GM19438 (cell line): ENCODE data around the gene ORM2.
A peak's percentile ranks its signal among the peaks of the same experiment; 100 is the strongest.

Experiments
- ATAC-seq: cut with Tn5 transposase; IDR thresholded peaks from one replicate; pipeline ENCODE4 v1.9.1; 2021; ENCODE audit warnings: low read depth; ENCODE audit not compliant: unreplicated experiment

The ORM2 gene

GRCh38 chr9:114367772-114368569, 38.3 kb downstream of the ORM2 start:
- ATAC-seq, result no peak

GRCh38 chr9:114369216-114370130, 39.8 kb downstream of the ORM2 start:
- ATAC-seq, result no peak

GRCh38 chr9:114370251-114370967, 40.7 kb downstream of the ORM2 start:
- ATAC-seq, result no peak

GRCh38 chr9:114370968-114371320, 41.3 kb downstream of the ORM2 start:
- ATAC-seq, result no peak

GRCh38 chr9:114371343-114371944, 41.8 kb downstream of the ORM2 start:
- ATAC-seq, result no peak

- ATAC-seq, result peak; percentile 31
These were observed 42.6 kb downstream of the ORM2 start for GRCh38 chr9:114371973-114372917.

- ATAC-seq, result peak; percentile 93
These were observed 43.3 kb downstream of the ORM2 start for GRCh38 chr9:114372921-114373448.

- ATAC-seq, result no peak
These were observed 44.5 kb downstream of the ORM2 start for GRCh38 chr9:114373960-114374730.

- ATAC-seq, result no peak
These were observed 45.3 kb downstream of the ORM2 start for GRCh38 chr9:114374936-114375335.

GRCh38 chr9:114375386-114376175, 45.9 kb downstream of the ORM2 start:
- ATAC-seq, result no peak

GRCh38 chr9:114376586-114377445, 47.1 kb downstream of the ORM2 start:
- no peak for ATAC-seq

- ATAC-seq, result no peak
These were observed 48.3 kb downstream of the ORM2 start for GRCh38 chr9:114378016-114378415.

GRCh38 chr9:114378883-114379282, 49.2 kb downstream of the ORM2 start:
- ATAC-seq, result no peak
